H1 (cell line): ENCODE measurements around the gene MLLT6. TPM values are rescaled to one million over a fixed set of nuclear protein-coding genes. Genes with fewer than 3 reads are reported as not detected.

Experiments
- CTCF ChIA-PET: fragments of 300-600 bp; sonication (Branson Sonifier 250); formaldehyde crosslinking; loops from one replicate; lab custom pipeline; 2021; ENCODE audit not compliant: partially characterized antibody; lab: Charles Lee
- POLR2A ChIA-PET: fragments of 300-600 bp; sonication (Branson Sonifier 250); formaldehyde crosslinking; loops from one replicate; lab custom pipeline; 2021; ENCODE audit warnings: inconsistent platforms; ENCODE audit not compliant: partially characterized antibody; lab: Charles Lee
- DNase-seq, 2 experiments: peaks; one replicate each; pipeline versions ENCODE4 v3.0.0 to v3.0.0-alpha.2; 2010 to 2022; ENCODE audit warnings: low spot score in 2 of 2, low read depth in 1 of 2, mixed read lengths in 1 of 2
- FAIRE-seq: peaks from 2 replicates; lab custom pipeline; 2011; peaks lifted over from hg19 to GRCh38; lab: Jason Lieb, UNC
- H2AFZ ChIP-seq: 2 replicates; pipeline ENCODE4 v1.8.1; 2012; ENCODE audit warnings: low read length, inconsistent platforms
- H2AK5ac ChIP-seq: 2 replicates; pipeline ENCODE4 v1.6.1; 2013; ENCODE audit warnings: low read depth, low read length
- H2BK120ac ChIP-seq: replicated peaks from 2 replicates; pipeline ENCODE3; 2013; ENCODE audit warnings: low read depth, low read length, inconsistent platforms
- H2BK12ac ChIP-seq: 2 replicates; pipeline ENCODE4 v1.6.1; 2013; ENCODE audit warnings: low read depth, low read length
- H2BK15ac ChIP-seq: 2 replicates; pipeline ENCODE4 v1.6.1; 2013; ENCODE audit warnings: low read length
- H2BK20ac ChIP-seq: 2 replicates; pipeline ENCODE4 v1.6.1; 2013; ENCODE audit warnings: low read length
- H2BK5ac ChIP-seq: 2 replicates; pipeline ENCODE4 v1.6.1; 2013; ENCODE audit warnings: low read depth, low read length
- H3K14ac ChIP-seq: 2 replicates; pipeline ENCODE4 v1.6.1; 2013; ENCODE audit warnings: inconsistent platforms; ENCODE audit not compliant: insufficient read length
- H3K18ac ChIP-seq: 2 replicates; pipeline ENCODE4 v1.6.1; 2013; ENCODE audit warnings: low read length; ENCODE audit errors: extremely low read depth
- H3K23ac ChIP-seq: 2 replicates; pipeline ENCODE4 v1.6.1; 2013; ENCODE audit warnings: inconsistent platforms; ENCODE audit not compliant: insufficient read length
- H3K23me2 ChIP-seq: 2 replicates; pipeline ENCODE4 v1.6.1; 2013; ENCODE audit warnings: low read depth, low read length
- H3K27ac ChIP-seq: 2 replicates; pipeline ENCODE4 v1.6.1; 2011; ENCODE audit warnings: low read depth, low read length, inconsistent platforms
- H3K27me3 ChIP-seq, 4 experiments: replicated peaks in 1 of 4; 1 replicate in 1 of 4; 2 replicates in 3 of 4; pipeline versions ENCODE4 v1.6.1 to v1.8.1; 2011 to 2013; ENCODE audit warnings: low read length in 3 of 4, mild to moderate bottlenecking in 3 of 4, inconsistent platforms in 2 of 4, mixed read lengths in 2 of 4, moderate library complexity in 1 of 4; ENCODE audit not compliant: control insufficient read depth in 3 of 4, insufficient read depth in 3 of 4; ENCODE audit errors: extremely low read depth in 1 of 4
- H3K36me3 ChIP-seq, 4 experiments: 2 replicates each; pipeline versions ENCODE4 v1.6.1 to v1.8.1; 2011 to 2013; ENCODE audit warnings: mild to moderate bottlenecking in 4 of 4, low read length in 3 of 4, moderate library complexity in 2 of 4, control low read depth in 1 of 4, inconsistent platforms in 1 of 4; ENCODE audit not compliant: insufficient read depth in 4 of 4, control insufficient read depth in 2 of 4
- H3K4ac ChIP-seq: replicated peaks from 2 replicates; pipeline ENCODE3; 2013; ENCODE audit warnings: low read length, low read depth, mixed read lengths, inconsistent platforms; ENCODE audit not compliant: insufficient read length
- H3K4me1 ChIP-seq, 4 experiments: replicated peaks in 1 of 4; 1 replicate in 1 of 4; 2 replicates in 3 of 4; pipeline versions ENCODE4 v1.6.1 to v1.8.1; 2011 to 2013; ENCODE audit warnings: low read length in 3 of 4, inconsistent platforms in 2 of 4, mixed read lengths in 1 of 4; ENCODE audit not compliant: insufficient read depth in 4 of 4, control insufficient read depth in 3 of 4
- H3K4me2 ChIP-seq, 2 experiments: 2 replicates each; pipeline versions ENCODE4 v1.6.1 to v1.8.1; 2011 to 2013; ENCODE audit warnings: low read depth in 2 of 2, low read length in 2 of 2, control low read depth in 1 of 2, inconsistent platforms in 1 of 2, mild to moderate bottlenecking in 1 of 2; ENCODE audit not compliant: insufficient read depth in 1 of 2
- H3K4me3 ChIP-seq, 4 experiments: fragments of 200-600, 300-600 bp in 1 of 4; sonication (generic), shearing (Covaris generic), sonication (Bioruptor Twin) in 1 of 4; 2 replicates each; pipeline versions ENCODE4 v1.5.1 to v1.8.1; 2011 to 2016; ENCODE audit warnings: low read length in 4 of 4, low read depth in 3 of 4, control low read depth in 2 of 4, inconsistent platforms in 2 of 4, mild to moderate bottlenecking in 2 of 4, mixed read lengths in 1 of 4, moderate library complexity in 1 of 4; ENCODE audit not compliant: insufficient read depth in 2 of 4; ENCODE audit errors: extremely low read depth in 1 of 4
- H3K56ac ChIP-seq: replicated peaks from 2 replicates; pipeline ENCODE3; 2013; ENCODE audit warnings: low read depth, mild to moderate bottlenecking, mixed read lengths, low read length, inconsistent platforms; ENCODE audit not compliant: insufficient read length
- H3K79me1 ChIP-seq: 2 replicates; pipeline ENCODE4 v1.6.1; 2013; ENCODE audit warnings: low read depth, low read length, control low read depth
- H3K79me2 ChIP-seq, 2 experiments: 2 replicates each; pipeline versions ENCODE4 v1.6.1 to v1.8.1; 2012 to 2013; ENCODE audit warnings: low read length in 2 of 2, mild to moderate bottlenecking in 2 of 2, inconsistent platforms in 1 of 2; ENCODE audit not compliant: insufficient read depth in 2 of 2, control insufficient read depth in 1 of 2
- H3K9ac ChIP-seq, 4 experiments: replicated peaks in 1 of 4; 1 replicate in 1 of 4; 2 replicates in 3 of 4; pipeline versions ENCODE4 v1.6.1 to v1.8.1; 2011 to 2013; ENCODE audit warnings: low read depth in 3 of 4, low read length in 3 of 4, control low read depth in 2 of 4, mild to moderate bottlenecking in 2 of 4, moderate library complexity in 2 of 4, inconsistent platforms in 1 of 4; ENCODE audit errors: extremely low read depth in 1 of 4
- H3K9me3 ChIP-seq, 2 experiments: 2 replicates each; pipeline versions ENCODE4 v1.6.1 to v1.8.1; 2012 to 2013; ENCODE audit warnings: mild to moderate bottlenecking in 2 of 2, moderate library complexity in 2 of 2, control low read depth in 1 of 2, inconsistent platforms in 1 of 2, low read depth in 1 of 2, low read length in 1 of 2, mixed read lengths in 1 of 2; ENCODE audit not compliant: insufficient read depth in 2 of 2
- H4K20me1 ChIP-seq, 2 experiments: replicated peaks in 1 of 2; 2 replicates each; pipeline versions ENCODE3 to v1.8.1; 2011 to 2013; ENCODE audit warnings: inconsistent platforms in 2 of 2, low read length in 2 of 2, mild to moderate bottlenecking in 1 of 2; ENCODE audit not compliant: insufficient read depth in 2 of 2, control insufficient read depth in 1 of 2
- H4K5ac ChIP-seq: 2 replicates; pipeline ENCODE4 v1.6.1; 2013; ENCODE audit warnings: low read length, low read depth, mixed read lengths, inconsistent platforms; ENCODE audit not compliant: insufficient read length
- H4K8ac ChIP-seq: 2 replicates; pipeline ENCODE4 v1.8.0; 2013; ENCODE audit warnings: mild to moderate bottlenecking, moderate library complexity, low read length, inconsistent platforms; ENCODE audit not compliant: insufficient read depth; ENCODE audit errors: extremely low read depth
- H4K91ac ChIP-seq: replicated peaks from 2 replicates; pipeline ENCODE3; 2013; ENCODE audit warnings: low read length, mixed read lengths, inconsistent platforms; ENCODE audit not compliant: insufficient read length
- CEBPB ChIP-seq: IDR thresholded peaks from 2 replicates; pipeline ENCODE4 v1.6.1; 2012; ENCODE audit warnings: low read depth, low read length
- EZH2 ChIP-seq: fragments of 200-600 bp; sonication (generic); IDR thresholded peaks from 2 replicates; pipeline ENCODE4 v1.7.1; 2012; ENCODE audit warnings: low read depth, mild to moderate bottlenecking, moderate library complexity, low read length, inconsistent platforms; ENCODE audit not compliant: severe bottlenecking
- MAX ChIP-seq: IDR thresholded peaks from 2 replicates; pipeline ENCODE4 v1.6.1; 2012; ENCODE audit warnings: inconsistent platforms
- POLR2AphosphoS5 ChIP-seq: IDR thresholded peaks from 2 replicates; pipeline ENCODE4 v1.6.1; 2011; ENCODE audit warnings: low read depth, low read length
- RAD21 ChIP-seq, 2 experiments: IDR thresholded peaks in 1 of 2; conservative IDR thresholded peaks in 1 of 2; 2 replicates each; pipeline ENCODE4 v1.6.1; 2011; ENCODE audit warnings: low read depth in 2 of 2, low read length in 2 of 2, improper control_type of control experiment in 1 of 2, inconsistent platforms in 1 of 2, mild to moderate bottlenecking in 1 of 2, moderate library complexity in 1 of 2
- SIN3A ChIP-seq, 2 experiments: IDR thresholded peaks in 1 of 2; conservative IDR thresholded peaks in 1 of 2; 2 replicates each; pipeline ENCODE4 v1.6.1; 2011 to 2012; ENCODE audit warnings: low read length in 2 of 2, improper control_type of control experiment in 1 of 2, low read depth in 1 of 2, mild to moderate bottlenecking in 1 of 2
- TAF1 ChIP-seq: IDR thresholded peaks from 2 replicates; pipeline ENCODE4 v1.6.1; 2011; ENCODE audit warnings: mild to moderate bottlenecking, low read depth, low read length
- TBP ChIP-seq: IDR thresholded peaks from 2 replicates; pipeline ENCODE4 v1.6.1; 2011; ENCODE audit warnings: low read depth, low read length, improper control_type of control experiment
- USF2 ChIP-seq: IDR thresholded peaks from 2 replicates; pipeline ENCODE4 v1.6.1; 2011; ENCODE audit warnings: low read length, improper control_type of control experiment
- YY1 ChIP-seq: IDR thresholded peaks from 2 replicates; pipeline ENCODE4 v1.6.1; 2011; ENCODE audit warnings: low read depth, mild to moderate bottlenecking, low read length
- WGBS, 2 experiments: shearing (Covaris generic) in 1 of 2; methylation state at CpG; one replicate each; pipeline versions ENCODE4 v1.1.6 to v1.1.7; 2013 to 2015; ENCODE audit warnings: low lambda C conversion rate in 2 of 2, mixed read lengths in 2 of 2, inconsistent platforms in 1 of 2, low coverage in 1 of 2, missing lambda C conversion rate in 1 of 2; ENCODE audit not compliant: insufficient replicate concordance in 2 of 2, insufficient coverage in 1 of 2, insufficient read length in 1 of 2; ENCODE audit errors: extremely low coverage in 1 of 2, missing lambda C conversion rate in 1 of 2; 5-methylcytosine and 5-hydroxymethylcytosine counted together
- polyA plus RNA-seq, 7 experiments: library from polyadenylated mRNA; depleted of rRNA in 3 of 7; stranded (reverse) in 5 of 7; unstranded in 2 of 7; fragments of >200 nt in 5 of 7; fragments of 200-250 nt in 2 of 7; gene quantifications; 1 replicate in 5 of 7; 2 replicates in 1 of 7; 4 replicates in 1 of 7; pipeline versions ENCODE4 v1.2.1 to v1.2.3, GENCODE V29; 2011 to 2013; ENCODE audit warnings: missing spikeins in 2 of 7, mixed read lengths in 2 of 7
- total RNA-seq: library from RNA; stranded (reverse); fragmentation: NEBNext Ultra II Directional; extraction: Animal tissue kit (Norgen Biotek cat#: 25700); gene quantifications from 2 replicates; pipeline ENCODE4 v1.2.1, GENCODE V29; 2021

The MLLT6 gene
- total and polyA plus RNA-seq, 2 of the 8 experiments (the other 6 are each of a cell fraction or from before 2014, with no cell fraction given) = 6.5 to 8.0 TPM

- H4K8ac ChIP-seq = peak overlapping the region; percentile 74; the same call in 1 of the 2 replicates
- ChIA-PET CTCF (interaction anchor here (0.6 kb wide), 1 partner anchor 118 kb away, joined by 3 read pairs; no protein-coding TSS in a partner anchor), POLR2A (interaction anchor here (2.5 to 4.8 kb wide), 3 partner anchors 16 to 28 kb away, joined by 12 to 40 read pairs (median 19); partner anchors contain the start of gene CISD3)
- H2AK5ac ChIP-seq = no peak overlapping the region
- peak overlapping the region; percentile 66 for H4K5ac ChIP-seq
- H3K4me1 ChIP-seq = peaks cover 7 to 31% (median 21%) of the 10 kb centered on the region in 4 experiments
- peaks cover 48% of the 10 kb centered on the region for H3K23me2 ChIP-seq
- FAIRE-seq (no peak), DNase-seq (peak in 1 of 2 experiments; percentile 76)
- H3K4me3 ChIP-seq = peak overlapping the region; percentile 78 to 90 (median 88)
- H3K36me3 ChIP-seq = no peaks in the 10 kb centered on the region
- peaks cover 0 to 11% (median 5%) of the 10 kb centered on the region in 4 experiments; a peak in 5 of 7 replicates for H3K27me3 ChIP-seq
- H3K23ac ChIP-seq = no peak overlapping the region
- peak overlapping the region; percentile 88; the same call in 1 of the 2 replicates for H2BK5ac ChIP-seq
- H3K79me1 ChIP-seq = peaks cover 14% of the 10 kb centered on the region
- H3K18ac ChIP-seq = peak overlapping the region; percentile 49
- H3K14ac ChIP-seq = peak overlapping the region; percentile 67
- WGBS, 2 experiments = 2% methylated on average over 32 of the region's 64 CpGs; no CpG with 5 or more reads in 1 of the 2 experiments
- H2AFZ ChIP-seq = no peak overlapping the region
- H2BK120ac ChIP-seq = peak overlapping the region; percentile 21
- peak overlapping the region; percentile 95 for H4K91ac ChIP-seq
- no peak overlapping the region for H2BK12ac ChIP-seq
- peaks cover 40 to 47% of the 10 kb centered on the region in 2 experiments for H3K79me2 ChIP-seq
- no peak overlapping the region for H2BK20ac ChIP-seq
- H3K4me2 ChIP-seq = peak overlapping the region; percentile 84 to 89
- H4K20me1 ChIP-seq = peaks cover 26 to 32% of the 10 kb centered on the region in 2 experiments
- H3K27ac ChIP-seq = peak overlapping the region; percentile 87
- H3K9ac ChIP-seq = peak overlapping the region; percentile 84 to 96 (median 87)
- no peaks in the 10 kb centered on the region for H3K9me3 ChIP-seq
- peak overlapping the region; percentile 65 for H3K56ac ChIP-seq
- peak overlapping the region; percentile 72; the same call in 1 of the 2 replicates for H2BK15ac ChIP-seq
- H3K4ac ChIP-seq = peak overlapping the region; percentile 65
- TF ChIP-seq EZH2 (no peak), TBP (no peak), USF2 (no peak), MAX (no peak), TAF1 (peak; percentile 3; the same call in 1 of the 2 replicates), RAD21 (IDR thresholded peaks at IDR 0.05 in 1 of 2, conservative IDR thresholded peaks at IDR 0.05 in 1 of 2; ENCODE audit: low read depth in 2 of 2, low read length in 2 of 2) (no peak), CEBPB (no peak), POLR2AphosphoS5 (no peak), YY1 (peak; percentile 90), SIN3A (conservative IDR thresholded peaks at IDR 0.05 in 1 of 2, IDR thresholded peaks at IDR 0.05 in 1 of 2; ENCODE audit: low read depth in 1 of 2, low read length in 2 of 2) (0 out of 4 replicates have a peak, but pooled peaks of 1 of the 2 experiments have one; percentile 15)
These were observed 42.5 kb downstream of the MLLT6 start for GRCh38 chr17:38747463-38748148.
